Sigmoid colon (tissue), 4 donors: ENCODE results near the gene ACSL6.

ENCODE experiments used
- EP300 ChIP-seq, 4 donors: sonication (generic); formaldehyde crosslinking; IDR thresholded peaks; one replicate each; pipeline ENCODE4 v1.6.1; 2017; ENCODE audit warnings: antibody characterized with exemption in 4 of 4
- POLR2A ChIP-seq, 2 donors: fragments of 450-650 bp; IDR thresholded peaks; one replicate each; pipeline ENCODE4 v1.6.1; 2016; ENCODE audit warnings: antibody characterized with exemption in 2 of 2, mild to moderate bottlenecking in 2 of 2, moderate library complexity in 2 of 2
- POLR2AphosphoS5 ChIP-seq, 4 donors: sonication (generic); formaldehyde crosslinking; IDR thresholded peaks; one replicate each; pipeline ENCODE4 v1.6.1; 2017; ENCODE audit warnings: antibody characterized with exemption in 4 of 4
- TF ChIP-seq, protein P1 (sequence below), 4 experiments: fragments of 450-650 bp in 3 of 4; fragments of 200-600 bp in 1 of 4; IDR thresholded peaks; one replicate each; pipeline ENCODE4 v1.5.1; 2016 to 2019; ENCODE audit warnings: antibody characterized with exemption in 4 of 4, mild to moderate bottlenecking in 3 of 4, moderate library complexity in 2 of 4

DNA sequence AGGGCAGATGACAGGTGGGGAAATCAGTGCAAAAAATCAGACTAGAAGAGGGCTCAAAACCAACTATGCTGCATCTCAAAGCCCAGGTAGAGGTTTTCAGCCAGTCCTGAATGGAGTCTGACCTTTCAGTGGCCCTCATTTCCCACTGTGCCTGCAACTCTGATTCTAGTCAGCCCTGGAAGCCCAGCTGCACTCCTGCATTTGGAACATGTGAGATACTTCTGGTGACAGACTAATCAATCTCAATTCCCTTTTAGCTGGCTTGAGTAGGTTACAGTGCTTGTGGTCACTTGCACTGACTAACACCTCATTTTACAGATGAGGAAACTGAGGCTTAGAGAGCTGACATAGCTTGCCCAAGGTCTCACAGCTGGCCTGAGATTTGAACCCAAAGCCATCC lies 7.9 kb upstream of the ACSL6 start:
- TF ChIP-seq POLR2A (IDR thresholded peaks at IDR 0.05) (no peak), POLR2AphosphoS5 (IDR thresholded peaks at IDR 0.05) (no peak), EP300 (IDR thresholded peaks at IDR 0.05) (no peak)
- TF ChIP-seq, protein P1, sequence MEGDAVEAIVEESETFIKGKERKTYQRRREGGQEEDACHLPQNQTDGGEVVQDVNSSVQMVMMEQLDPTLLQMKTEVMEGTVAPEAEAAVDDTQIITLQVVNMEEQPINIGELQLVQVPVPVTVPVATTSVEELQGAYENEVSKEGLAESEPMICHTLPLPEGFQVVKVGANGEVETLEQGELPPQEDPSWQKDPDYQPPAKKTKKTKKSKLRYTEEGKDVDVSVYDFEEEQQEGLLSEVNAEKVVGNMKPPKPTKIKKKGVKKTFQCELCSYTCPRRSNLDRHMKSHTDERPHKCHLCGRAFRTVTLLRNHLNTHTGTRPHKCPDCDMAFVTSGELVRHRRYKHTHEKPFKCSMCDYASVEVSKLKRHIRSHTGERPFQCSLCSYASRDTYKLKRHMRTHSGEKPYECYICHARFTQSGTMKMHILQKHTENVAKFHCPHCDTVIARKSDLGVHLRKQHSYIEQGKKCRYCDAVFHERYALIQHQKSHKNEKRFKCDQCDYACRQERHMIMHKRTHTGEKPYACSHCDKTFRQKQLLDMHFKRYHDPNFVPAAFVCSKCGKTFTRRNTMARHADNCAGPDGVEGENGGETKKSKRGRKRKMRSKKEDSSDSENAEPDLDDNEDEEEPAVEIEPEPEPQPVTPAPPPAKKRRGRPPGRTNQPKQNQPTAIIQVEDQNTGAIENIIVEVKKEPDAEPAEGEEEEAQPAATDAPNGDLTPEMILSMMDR (IDR thresholded peaks at IDR 0.05), result no peak
